Heart left ventricle (tissue), 16 donors: ENCODE results near the gene LCT. TPM values are rescaled to one million over a fixed set of nuclear protein-coding genes. Genes with fewer than 3 reads are reported as not detected.

Source experiments
- ATAC-seq, 4 donors: fragments of 200-7000 bp; cut with Tn5 transposase; one replicate each; pipeline ENCODE4 v1.9.1; 2020 to 2022; ENCODE audit warnings: moderate library complexity in 4 of 4, mild to moderate bottlenecking in 3 of 4, moderate number of reproducible peaks in 1 of 4
- DNase-seq, 5 donors: peaks; one replicate each; pipeline ENCODE4 v3.0.0-alpha.2; 2020
- H3K27ac ChIP-seq, 12 donors: fragments of 200-600 bp; sonication (generic) in 4 of 12; one replicate each; pipeline versions ENCODE4 v1.5.0 to v1.8.0; 2016 to 2022; ENCODE audit warnings: mild to moderate bottlenecking in 2 of 12
- H3K27me3 ChIP-seq, 9 donors: fragments of 200-600 bp; sonication (generic) in 2 of 9; one replicate each; pipeline versions ENCODE4 v1.5.1 to v1.8.0; 2016 to 2022; ENCODE audit warnings: mild to moderate bottlenecking in 3 of 9
- H3K36me3 ChIP-seq, 9 donors: fragments of 200-600 bp; sonication (generic) in 2 of 9; one replicate each; pipeline versions ENCODE4 v1.5.0 to v1.8.0; 2018 to 2022; ENCODE audit warnings: mild to moderate bottlenecking in 2 of 9
- H3K4me1 ChIP-seq, 12 donors: fragments of 200-600 bp; sonication (generic) in 4 of 12; one replicate each; pipeline versions ENCODE4 v1.5.0 to v1.8.0; 2016 to 2022; ENCODE audit warnings: mild to moderate bottlenecking in 3 of 12
- H3K4me3 ChIP-seq, 12 donors: fragments of 200-600 bp; sonication (generic) in 4 of 12; one replicate each; pipeline versions ENCODE4 v1.5.0 to v1.8.0; 2017 to 2022; ENCODE audit warnings: mild to moderate bottlenecking in 9 of 12, moderate library complexity in 4 of 12
- H3K9me3 ChIP-seq, 12 donors: fragments of 200-600 bp; sonication (generic) in 4 of 12; one replicate each; pipeline versions ENCODE4 v1.5.0 to v1.8.0; 2016 to 2022; ENCODE audit warnings: mild to moderate bottlenecking in 1 of 12
- POLR2A ChIP-seq, 2 donors: fragments of 450-650 bp; IDR thresholded peaks; one replicate each; pipeline ENCODE4 v1.6.1; 2017; ENCODE audit warnings: antibody characterized with exemption in 2 of 2, mild to moderate bottlenecking in 2 of 2, moderate library complexity in 2 of 2
- WGBS, 4 donors: extraction: QIAGEN DNeasy Blood & Tissue Kit in 2 of 4; methylation state at CpG; one replicate each; pipeline versions ENCODE4 v1.1.5 to v1.1.7; 2013 to 2018; 5-methylcytosine and 5-hydroxymethylcytosine counted together
- intact Hi-C, 10 donors: fragments of 100-400 bp; cut with DNase I; formaldehyde crosslinking; loops; one replicate each; pipeline versions ENCODE4 v1.11.1 to v1.14.2; 2022
- polyA plus RNA-seq, 2 donors: library from polyadenylated mRNA; stranded (reverse); fragments of 200-250 nt; gene quantifications; one replicate each; pipeline ENCODE4 v1.2.3, GENCODE V29; 2013
- total RNA-seq, 9 donors: library from RNA; depleted of rRNA in 2 of 9; stranded (reverse); fragments of >200 nt in 2 of 9; fragmentation: NEBNext Ultra II Directional in 3 of 9; extraction: Animal tissue kit (Norgen Biotek cat#: 25700) in 3 of 9; gene quantifications; one replicate each; pipeline versions ENCODE4 v1.1.0 to v1.2.4, GENCODE V29; 2016 to 2023
- TF ChIP-seq, protein P1 (sequence below), 12 donors: fragments of 200-600 bp; sonication (generic) in 4 of 12; IDR thresholded peaks; one replicate each; pipeline versions ENCODE4 v1.5.0 to v1.8.0; 2018 to 2022; ENCODE audit warnings: antibody characterized with exemption in 12 of 12, mild to moderate bottlenecking in 5 of 12
- donor health status: ischemic (EF 13 %, LVEDD 7.1; RV severe dilation, severe dysfunction).
- donor health status: healthy with polysubstance abuse.
- donor health status: DM: no; HTN: yes; CAD: no.
- donor health status: DM: no; HTN: no; CAD: no.
- donor health status: ischemic (EF 25% LVEDD 6.9; RV normal size, moderate dysfunction).
- donor health status: ischemic (EF 25% LVEDD 5.7; RV mildly dilated, moderate dysfunction).
- donor health status: healthy.
- donor health status: DM: yes; HTN: yes; CAD: no.
- donor health status: ischemic (EF 35%, LVEDD 5.7; RV mildly dilated, moderate dysfunction).
- donor health status: nonischemic (EF 11% LVEDD 7.7; RV severe dilation, severe dysfunction).
- donor health status: DM: yes; HTN: yes; CAD: no.
- donor health status: PGD.
- donor health status: ischemic (EF 29% LVEDD 5.4; RV normal size, mild dysfunction).
- donor health status: nonischemic (EF 23%, LVEDD 6.1; RV moderate dilation, normal function).

Gene LCT
- total and polyA plus RNA-seq, 11 donors = 0.06 TPM; not detected in 10

DNA sequence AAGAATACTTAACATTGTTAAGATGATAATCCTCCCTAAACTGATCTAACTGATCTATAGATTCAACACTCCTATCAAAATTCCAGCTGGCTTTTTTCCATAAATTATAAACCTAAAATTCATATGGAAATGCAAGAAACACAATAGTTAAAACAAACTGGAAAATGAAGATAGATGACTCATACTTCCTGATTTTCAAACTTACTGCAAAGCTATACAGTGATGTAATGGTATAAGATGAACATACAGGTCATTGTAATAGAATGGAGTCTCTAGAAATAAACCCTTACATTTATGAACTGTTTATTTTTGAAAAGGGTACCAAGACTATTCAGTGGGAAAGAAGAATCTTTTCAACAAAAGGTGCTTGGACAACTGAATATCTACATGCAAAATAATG is 63.1 kb downstream of the LCT start:
- Histone ChIP-seq H3K36me3 (peaks cover 11 to 100% (median 99%) of the 10 kb centered on the region in 9 donors), H3K27ac (no peak overlapping the region), H3K4me3 (no peak overlapping the region), H3K9me3 (no peaks in the 10 kb centered on the region), H3K27me3 (no peaks in the 10 kb centered on the region), H3K4me1 (peaks cover 0 to 11% (median 3%) of the 10 kb centered on the region in 12 donors)
- ATAC-seq (no peak), DNase-seq (no peak)
- no peak for TF ChIP-seq POLR2A (IDR thresholded peaks at IDR 0.05)
- TF ChIP-seq, protein P1, sequence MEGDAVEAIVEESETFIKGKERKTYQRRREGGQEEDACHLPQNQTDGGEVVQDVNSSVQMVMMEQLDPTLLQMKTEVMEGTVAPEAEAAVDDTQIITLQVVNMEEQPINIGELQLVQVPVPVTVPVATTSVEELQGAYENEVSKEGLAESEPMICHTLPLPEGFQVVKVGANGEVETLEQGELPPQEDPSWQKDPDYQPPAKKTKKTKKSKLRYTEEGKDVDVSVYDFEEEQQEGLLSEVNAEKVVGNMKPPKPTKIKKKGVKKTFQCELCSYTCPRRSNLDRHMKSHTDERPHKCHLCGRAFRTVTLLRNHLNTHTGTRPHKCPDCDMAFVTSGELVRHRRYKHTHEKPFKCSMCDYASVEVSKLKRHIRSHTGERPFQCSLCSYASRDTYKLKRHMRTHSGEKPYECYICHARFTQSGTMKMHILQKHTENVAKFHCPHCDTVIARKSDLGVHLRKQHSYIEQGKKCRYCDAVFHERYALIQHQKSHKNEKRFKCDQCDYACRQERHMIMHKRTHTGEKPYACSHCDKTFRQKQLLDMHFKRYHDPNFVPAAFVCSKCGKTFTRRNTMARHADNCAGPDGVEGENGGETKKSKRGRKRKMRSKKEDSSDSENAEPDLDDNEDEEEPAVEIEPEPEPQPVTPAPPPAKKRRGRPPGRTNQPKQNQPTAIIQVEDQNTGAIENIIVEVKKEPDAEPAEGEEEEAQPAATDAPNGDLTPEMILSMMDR (IDR thresholded peaks at IDR 0.05) = no peak
- intact Hi-C loops = no loop called here

DNA sequence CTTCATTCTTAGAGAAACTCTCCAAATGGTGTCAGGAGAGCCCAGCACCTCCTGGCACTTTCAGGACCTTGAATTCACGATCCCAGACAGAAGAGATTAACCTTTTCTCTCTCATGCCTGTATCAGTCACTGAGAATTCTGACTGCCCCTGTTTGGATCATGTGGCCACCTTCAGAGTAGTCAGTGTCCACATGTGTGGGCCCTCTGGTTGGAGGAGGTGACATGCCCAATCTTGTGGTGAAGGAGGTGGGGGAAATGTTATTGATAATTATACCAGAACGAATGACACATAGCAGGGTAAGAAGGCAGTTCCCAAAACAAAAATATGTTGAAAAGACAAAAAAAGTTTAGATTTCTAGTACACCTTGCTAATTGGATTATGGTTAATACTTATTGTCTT is 63.7 kb downstream of the LCT start:
- 86 to 93% (median 90%) methylated on average over 2 of the region's 2 CpGs for WGBS, 4 donors
- Histone ChIP-seq H3K36me3 (peaks cover 11 to 100% (median 99%) of the 10 kb centered on the region in 9 donors), H3K27me3 (no peaks in the 10 kb centered on the region), H3K4me3 (no peak overlapping the region), H3K9me3 (no peaks in the 10 kb centered on the region), H3K27ac (no peak overlapping the region), H3K4me1 (peaks cover 0 to 11% (median 3%) of the 10 kb centered on the region in 12 donors)
- no peak for TF ChIP-seq POLR2A (IDR thresholded peaks at IDR 0.05)
- ATAC-seq = no peak
- no peak for DNase-seq
- intact Hi-C loops = no loop called here

DNA sequence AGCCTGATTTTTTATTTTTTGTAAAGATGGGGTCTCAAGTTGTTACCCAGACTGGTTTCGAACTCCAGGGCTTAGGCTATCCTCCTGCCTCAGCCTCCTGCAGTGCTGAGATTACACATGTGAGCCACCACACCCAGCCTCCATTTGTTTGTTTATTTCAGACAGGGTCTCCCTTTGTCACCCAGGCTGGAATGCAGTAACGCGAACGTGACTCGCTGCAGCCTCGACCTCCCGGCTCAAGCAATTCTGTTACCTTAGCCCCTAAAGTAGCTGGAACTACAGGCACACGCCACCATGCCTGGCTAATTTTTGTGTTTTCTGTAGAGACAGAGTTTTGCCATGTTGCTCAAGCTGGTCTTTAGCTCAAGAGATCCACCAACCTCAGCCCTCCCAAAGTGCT is 68.1 kb downstream of the LCT start:
- WGBS, 4 donors = 95 to 98% (median 96%) methylated on average over 8 of the region's 8 CpGs
- Histone ChIP-seq H3K36me3 (peaks cover 11 to 100% (median 99%) of the 10 kb centered on the region in 9 donors), H3K27ac (no peak overlapping the region), H3K27me3 (no peaks in the 10 kb centered on the region), H3K4me1 (no peaks in the 10 kb centered on the region), H3K4me3 (no peak overlapping the region), H3K9me3 (no peaks in the 10 kb centered on the region)
- no peak for ATAC-seq
- intact Hi-C loops = loop anchor here in 1 of 10 donors (10.0 kb wide), 1 partner anchor 604 kb away; no protein-coding TSS in a partner anchor
- no peak for DNase-seq
- no peak for TF ChIP-seq POLR2A (IDR thresholded peaks at IDR 0.05)
- TF ChIP-seq, protein P1 (IDR thresholded peaks at IDR 0.05) = no peak

DNA sequence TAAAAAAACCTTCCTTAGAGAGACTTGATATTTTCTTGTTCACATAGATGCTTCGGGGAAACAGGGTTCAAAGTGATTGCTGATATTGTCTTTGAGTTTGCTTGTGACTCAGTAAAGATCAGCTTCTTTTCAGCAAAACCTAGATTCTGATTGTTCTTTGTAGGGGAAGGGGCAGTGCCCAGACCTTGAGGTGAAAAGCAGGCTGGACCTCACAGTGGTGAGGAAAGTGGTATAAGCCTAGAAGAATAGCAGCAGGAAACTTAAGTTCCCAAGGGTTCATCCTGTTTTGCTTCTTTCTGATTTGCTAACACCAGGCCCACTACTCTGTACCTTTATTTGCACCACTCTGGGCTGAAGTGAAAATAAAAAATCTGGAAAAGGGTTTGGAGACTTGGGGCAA is 74.5 kb downstream of the LCT start:
- no peaks in the 10 kb centered on the region for H3K27me3 ChIP-seq
- TF ChIP-seq, protein P1 (IDR thresholded peaks at IDR 0.05) = no peak
- no peak for TF ChIP-seq POLR2A (IDR thresholded peaks at IDR 0.05)
- intact Hi-C loops = loop anchor here in 1 of 10 donors (10.0 kb wide), 1 partner anchor 598 kb away; no protein-coding TSS in a partner anchor
- no peaks in the 10 kb centered on the region for H3K4me1 ChIP-seq
- peaks cover 0 to 5% (median under 1%) of the 10 kb centered on the region in 12 donors for H3K9me3 ChIP-seq
- ATAC-seq = no peak
- no peak overlapping the region for H3K27ac ChIP-seq
- H3K36me3 ChIP-seq = peaks cover under 1 to 100% (median 97%) of the 10 kb centered on the region in 9 donors
- WGBS, 4 donors = 88 to 98% (median 95%) methylated on average over 1 of the region's 1 CpG
- DNase-seq = no peak
- no peak overlapping the region for H3K4me3 ChIP-seq

DNA sequence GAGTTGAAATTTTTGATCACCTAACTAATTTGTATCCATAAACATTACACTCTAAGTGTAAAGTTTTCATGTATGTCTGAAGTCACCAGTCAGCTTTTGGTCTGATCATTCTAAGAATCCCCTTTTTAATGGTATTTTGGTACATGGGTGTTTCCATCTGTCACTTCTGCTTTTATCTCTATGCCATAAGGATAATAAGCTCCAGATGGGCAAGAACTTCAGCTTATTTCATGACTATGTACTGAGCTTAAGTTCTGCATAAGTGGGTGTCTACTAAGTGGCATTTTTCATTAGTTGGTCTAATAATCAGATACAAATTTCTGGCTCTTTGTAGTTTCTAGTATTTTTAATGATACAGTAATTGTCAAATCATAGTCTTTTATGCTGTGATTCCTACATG is 75.0 kb downstream of the LCT start:
- no peak for ATAC-seq
- Histone ChIP-seq H3K4me1 (no peaks in the 10 kb centered on the region), H3K9me3 (peaks cover 0 to 10% (median 6%) of the 10 kb centered on the region in 12 donors), H3K27me3 (no peaks in the 10 kb centered on the region), H3K36me3 (peaks cover 3 to 100% (median 97%) of the 10 kb centered on the region in 9 donors), H3K4me3 (no peak overlapping the region), H3K27ac (no peak overlapping the region)
- no peak for DNase-seq
- intact Hi-C loops = loop anchor here in 1 of 10 donors (10.0 kb wide), 1 partner anchor 597 kb away; no protein-coding TSS in a partner anchor
- TF ChIP-seq, protein P1 (IDR thresholded peaks at IDR 0.05) = no peak
- TF ChIP-seq POLR2A (IDR thresholded peaks at IDR 0.05) = no peak
